Bladder microvascular endothelial cell (primary cell): Measurements from ENCODE around the gene SMAGP. TPM values are rescaled to one million over a fixed set of nuclear protein-coding genes. Genes with fewer than 3 reads are reported as not detected.

Source experiments
- total RNA-seq: library from RNA; depleted of rRNA; stranded (reverse); fragments of >200 nt; gene quantifications from 2 replicates; pipeline ENCODE4 v1.2.3, GENCODE V29; 2014

The SMAGP gene
- total RNA-seq, result 8.3 and 12.3 TPM in 2 replicates

GRCh38 chr12:51270067-51270950 lies at the start of gene SMAGP:
SMAGP (minus strand) TSS chr12:51270415; CDS start chr12:51269278, 1,137 bp downstream.

GRCh38 chr12:51238510-51239334 lies 31.5 kb downstream of the SMAGP start, which contains the start of gene DAZAP2:
DAZAP2 (plus strand) TSS chr12:51238826; CDS start chr12:51238908, 82 bp downstream.

GRCh38 chr12:51217968-51218606 lies 52.1 kb downstream of the SMAGP start, which contains the start of gene POU6F1:
POU6F1 (minus strand) TSS chr12:51218062; CDS start chr12:51206836, 11,226 bp downstream.

Other genes with a start within 250 kb of the SMAGP start
- gene SLC11A2, start 244.0 kb downstream of the SMAGP start, total RNA-seq, result 26.9 and 51.0 TPM in 2 replicates
- 24.6 and 33.5 TPM in 2 replicates for gene LETMD1, start 222.1 kb downstream of the SMAGP start, total RNA-seq
- 11.0 and 33.4 TPM in 2 replicates for gene CSRNP2, start 186.8 kb downstream of the SMAGP start, total RNA-seq
- 5.3 and 15.0 TPM in 2 replicates for gene TFCP2, start 97.3 kb downstream of the SMAGP start, total RNA-seq
- gene POU6F1, start 52.4 kb downstream of the SMAGP start, total RNA-seq, result 1.1 and 2.7 TPM in 2 replicates
- 48.6 and 73.3 TPM in 2 replicates for gene DAZAP2, start 31.6 kb downstream of the SMAGP start, total RNA-seq
- gene BIN2, start 53.8 kb upstream of the SMAGP start, total RNA-seq, result not detected in 2 replicates
- not detected in 2 replicates for gene CELA1, start 76.3 kb upstream of the SMAGP start, total RNA-seq
- 19.9 and 49.5 TPM in 2 replicates for gene GALNT6, start 121.0 kb upstream of the SMAGP start, total RNA-seq
- 0.97 and 2.1 TPM in 2 replicates for gene SLC4A8, start 154.4 kb upstream of the SMAGP start, total RNA-seq